HFF-Myc (cell line): Measurements from ENCODE around the gene SHISA5.
"Not testable (repeated sequence)": the region's sequence is repeated elsewhere in the genome, so short reads cannot be mapped to it uniquely, and the experiment has no call there.

Source experiments
- DNase-seq: peaks from one replicate; pipeline ENCODE4 v3.0.0-alpha.2; 2011; ENCODE audit warnings: low read depth; ENCODE audit errors: extremely low read depth
- H3K4me3 ChIP-seq: replicated peaks from 2 replicates; pipeline ENCODE4 v1.5.1; 2011; ENCODE audit warnings: low read depth, mild to moderate bottlenecking, control low read depth, low read length
- TF ChIP-seq, protein P1 (sequence below): IDR thresholded peaks from 2 replicates; pipeline ENCODE4 v1.5.1; 2012; ENCODE audit warnings: mild to moderate bottlenecking, low read depth, low read length, control low read depth; ENCODE audit errors: missing control alignments

Gene SHISA5

DNA sequence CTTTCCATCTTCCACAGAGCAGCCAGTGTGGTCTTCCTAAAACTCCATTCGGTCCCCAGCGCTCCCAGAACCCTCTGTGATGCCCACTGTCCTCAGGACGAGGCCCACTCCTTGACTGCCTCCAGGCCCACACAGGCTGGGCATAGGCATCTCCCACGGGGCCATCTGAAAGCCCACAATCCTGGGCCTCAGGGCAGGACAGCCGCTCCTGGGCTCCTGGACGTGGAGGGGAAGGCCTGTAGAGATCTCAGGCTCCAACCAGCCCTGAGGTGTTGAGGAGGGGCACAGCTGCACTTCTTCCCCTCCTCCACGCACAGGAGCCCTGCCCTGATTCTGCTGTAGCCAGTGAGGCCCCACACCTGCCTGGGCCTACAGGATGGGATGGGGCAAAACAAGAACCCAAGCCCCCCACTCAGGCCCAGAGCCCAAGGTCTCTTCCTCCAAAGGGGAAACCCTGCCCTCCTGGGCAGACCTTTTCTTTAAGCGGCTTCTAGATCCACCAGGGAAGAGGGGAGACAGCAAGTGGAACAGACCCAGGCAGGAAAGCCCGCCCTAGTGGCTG is 25.9 kb downstream of the SHISA5 start:
- DNase-seq, result no peak
- TF ChIP-seq, protein P1, sequence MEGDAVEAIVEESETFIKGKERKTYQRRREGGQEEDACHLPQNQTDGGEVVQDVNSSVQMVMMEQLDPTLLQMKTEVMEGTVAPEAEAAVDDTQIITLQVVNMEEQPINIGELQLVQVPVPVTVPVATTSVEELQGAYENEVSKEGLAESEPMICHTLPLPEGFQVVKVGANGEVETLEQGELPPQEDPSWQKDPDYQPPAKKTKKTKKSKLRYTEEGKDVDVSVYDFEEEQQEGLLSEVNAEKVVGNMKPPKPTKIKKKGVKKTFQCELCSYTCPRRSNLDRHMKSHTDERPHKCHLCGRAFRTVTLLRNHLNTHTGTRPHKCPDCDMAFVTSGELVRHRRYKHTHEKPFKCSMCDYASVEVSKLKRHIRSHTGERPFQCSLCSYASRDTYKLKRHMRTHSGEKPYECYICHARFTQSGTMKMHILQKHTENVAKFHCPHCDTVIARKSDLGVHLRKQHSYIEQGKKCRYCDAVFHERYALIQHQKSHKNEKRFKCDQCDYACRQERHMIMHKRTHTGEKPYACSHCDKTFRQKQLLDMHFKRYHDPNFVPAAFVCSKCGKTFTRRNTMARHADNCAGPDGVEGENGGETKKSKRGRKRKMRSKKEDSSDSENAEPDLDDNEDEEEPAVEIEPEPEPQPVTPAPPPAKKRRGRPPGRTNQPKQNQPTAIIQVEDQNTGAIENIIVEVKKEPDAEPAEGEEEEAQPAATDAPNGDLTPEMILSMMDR, result no peak
- no peak overlapping the region for H3K4me3 ChIP-seq

DNA sequence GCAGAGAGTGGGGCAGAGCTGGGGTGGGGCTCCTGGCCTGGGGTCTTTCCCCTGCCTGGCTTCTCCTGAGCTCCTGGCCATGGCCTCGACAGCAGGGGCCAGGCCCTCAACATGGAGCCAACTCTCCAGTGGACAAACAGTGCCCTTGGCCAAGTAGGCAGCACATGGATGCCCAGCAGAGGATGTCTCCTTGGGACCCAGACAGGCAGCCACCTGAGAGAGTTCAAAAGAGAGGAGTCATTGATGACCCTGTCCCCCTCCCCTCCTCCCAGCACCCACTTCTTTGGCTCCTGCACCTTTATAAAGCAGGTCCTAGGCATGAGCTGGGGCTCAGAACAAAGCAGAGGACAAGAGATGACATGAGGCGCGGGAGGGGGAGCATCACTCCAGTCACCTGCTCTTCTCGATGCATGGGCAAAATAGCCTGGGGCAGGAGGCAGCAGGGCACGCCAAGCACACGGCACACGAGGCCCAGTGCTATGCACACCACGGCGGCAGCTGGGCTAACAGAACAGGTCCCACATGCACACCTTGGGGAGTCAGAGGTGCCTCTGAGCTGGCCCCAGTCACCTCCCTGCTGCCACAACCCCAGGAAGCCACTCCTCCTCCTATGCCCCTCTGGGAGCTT is 27.4 kb downstream of the SHISA5 start:
- TF ChIP-seq, protein P1, result no peak
- no peak overlapping the region for H3K4me3 ChIP-seq
- DNase-seq, result no peak

DNA sequence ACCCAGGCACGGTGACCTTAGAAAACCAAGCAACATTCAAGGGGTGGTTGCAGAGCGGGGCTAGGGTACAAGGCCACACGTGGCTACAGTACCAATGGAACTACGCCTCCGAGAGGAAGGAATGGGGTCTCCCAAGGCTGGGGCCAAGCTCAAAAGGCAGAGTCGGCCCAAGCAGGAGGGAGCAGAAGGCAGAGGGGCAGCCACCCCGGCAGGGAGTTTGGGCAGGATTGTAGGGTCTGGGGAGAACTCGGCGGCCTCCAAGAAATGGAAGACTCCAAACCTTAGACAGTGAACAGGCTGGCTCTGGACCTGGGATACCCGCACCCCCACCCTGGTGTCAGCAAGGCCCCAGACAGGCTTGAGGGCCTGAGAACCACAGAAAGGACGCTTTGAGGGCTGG is 28.8 kb downstream of the SHISA5 start:
- TF ChIP-seq, protein P1, result no peak
- no peak for DNase-seq
- no peak overlapping the region for H3K4me3 ChIP-seq

DNA sequence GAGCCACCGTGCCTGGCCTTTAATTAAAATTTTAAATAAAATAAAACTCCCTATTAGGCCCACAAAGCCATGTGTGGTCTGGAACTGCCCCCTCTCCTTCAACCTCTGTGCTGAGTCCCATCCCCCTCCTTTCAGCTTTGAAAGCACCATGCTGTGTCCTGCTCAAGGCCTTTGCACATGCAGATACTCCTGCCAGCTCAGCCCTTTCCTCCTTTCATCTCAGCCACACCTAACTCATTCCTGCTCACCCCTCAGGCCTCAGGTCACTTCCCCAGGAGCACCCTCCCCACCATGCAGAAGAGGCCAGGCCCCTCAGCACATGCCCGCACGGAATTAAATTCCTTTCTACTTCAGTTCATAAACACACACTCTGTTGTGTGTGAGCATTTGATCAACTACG is 29.4 kb downstream of the SHISA5 start:
- DNase-seq, result no peak
- no peak overlapping the region for H3K4me3 ChIP-seq
- TF ChIP-seq, protein P1, result no peak

DNA sequence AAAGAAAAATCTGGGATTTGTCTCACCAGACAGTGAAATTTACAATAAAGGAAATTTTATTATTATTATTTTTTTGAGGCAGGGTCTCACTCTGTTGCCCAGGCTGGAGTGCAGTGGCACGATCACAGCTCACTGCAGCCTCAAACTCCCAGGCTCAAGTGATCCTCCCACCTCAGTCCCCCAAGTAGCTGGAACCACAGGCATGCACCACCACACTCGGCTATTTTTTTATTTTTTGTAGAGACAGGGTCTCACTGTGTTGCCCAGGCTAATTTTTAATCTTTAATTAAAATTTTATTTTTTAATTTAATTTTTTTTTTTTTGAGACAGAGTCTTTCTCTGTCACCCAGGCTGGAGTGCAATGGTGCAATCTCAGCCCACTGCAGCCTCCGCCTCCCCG is 29.9 kb downstream of the SHISA5 start:
- not testable (repeated sequence) for DNase-seq, H3K4me3 ChIP-seq

DNA sequence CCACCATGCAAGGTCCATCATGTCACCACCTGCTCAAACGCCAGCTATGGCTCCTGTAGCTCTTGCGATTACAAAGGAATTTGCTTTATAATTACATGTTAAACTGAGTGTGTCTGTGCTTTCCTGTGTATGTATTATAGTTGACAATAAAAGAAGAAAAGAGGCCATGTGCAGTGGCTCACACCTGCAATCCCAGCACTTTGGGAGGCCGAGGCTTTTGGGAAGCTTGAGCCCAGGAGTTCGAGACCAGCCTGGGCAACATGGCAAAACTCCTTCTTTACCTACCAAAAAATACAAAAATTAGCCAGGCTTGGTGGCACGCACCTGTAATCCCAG is 30.4 kb downstream of the SHISA5 start:
- no peak for DNase-seq

DNA sequence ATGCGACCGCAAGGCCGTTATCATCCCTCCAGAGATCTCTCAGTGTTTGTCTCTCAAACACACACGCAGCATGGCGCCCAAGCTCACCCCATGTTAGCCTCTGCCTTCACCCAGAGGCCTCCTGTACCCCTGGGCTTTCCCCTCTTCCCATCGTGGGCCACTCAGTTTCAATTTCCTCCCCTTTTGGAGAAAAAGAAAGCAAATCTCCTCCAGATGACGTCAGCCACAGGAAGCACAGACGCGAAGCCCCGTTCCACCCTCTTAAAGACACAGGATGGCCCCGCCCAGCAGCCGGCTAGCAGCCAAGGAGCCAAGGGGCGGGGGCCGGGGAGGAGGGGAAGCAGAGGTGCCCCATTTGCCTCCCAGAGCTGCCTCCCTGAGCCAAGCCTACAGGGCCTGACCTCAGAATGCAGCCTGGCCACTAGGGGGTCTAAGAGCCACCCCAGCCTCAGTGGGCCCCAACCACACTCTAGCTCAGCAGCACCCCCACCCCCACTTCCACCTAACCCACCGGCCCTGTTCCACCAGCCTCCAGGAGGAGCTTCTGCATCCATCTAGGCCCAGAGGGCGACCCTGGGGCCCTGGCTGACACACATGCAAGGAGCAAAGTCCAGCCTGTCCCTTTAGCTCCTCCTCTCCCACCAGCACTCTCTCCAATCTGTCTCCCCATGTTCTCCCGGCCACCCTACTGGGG is 30.9 kb downstream of the SHISA5 start:
- TF ChIP-seq, protein P1, result peak; percentile 43
- peak; percentile 86 for DNase-seq
- H3K4me3 ChIP-seq, result peak overlapping the region; percentile 87

More for the DNA sequence above, 30.4 kb downstream of the SHISA5 start:
- no peak overlapping the region for H3K4me3 ChIP-seq
- TF ChIP-seq, protein P1, result no peak
